GM12801 (cell line): Measurements from ENCODE around the gene TBC1D22A.

Source experiments
- TF ChIP-seq, protein P1 (sequence below): IDR thresholded peaks from one replicate; pipeline ENCODE4 v1.5.1; 2011; ENCODE audit warnings: control low read depth; ENCODE audit not compliant: insufficient read length; ENCODE audit errors: extremely low read depth

TBC1D22A gene

DNA sequence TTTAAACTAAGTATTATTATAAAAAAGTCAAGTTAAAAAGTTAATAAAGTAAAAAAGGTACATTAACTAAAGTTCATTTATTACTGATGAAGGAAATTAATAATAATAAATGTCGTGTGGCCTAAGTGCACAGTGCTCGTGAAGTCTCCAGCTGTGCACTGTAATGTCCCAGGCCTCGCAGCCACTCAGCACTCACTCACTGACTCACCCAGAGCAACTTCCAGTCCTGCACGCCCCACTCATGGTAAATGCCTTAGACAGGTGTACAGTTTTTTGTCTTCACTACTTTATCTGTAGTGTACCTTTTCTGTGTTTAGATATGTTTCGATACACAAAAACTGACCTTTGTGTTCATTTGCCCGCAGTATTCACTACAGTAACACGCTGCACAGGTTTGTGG lies 175.5 kb downstream of the TBC1D22A start:
- TF ChIP-seq, protein P1, sequence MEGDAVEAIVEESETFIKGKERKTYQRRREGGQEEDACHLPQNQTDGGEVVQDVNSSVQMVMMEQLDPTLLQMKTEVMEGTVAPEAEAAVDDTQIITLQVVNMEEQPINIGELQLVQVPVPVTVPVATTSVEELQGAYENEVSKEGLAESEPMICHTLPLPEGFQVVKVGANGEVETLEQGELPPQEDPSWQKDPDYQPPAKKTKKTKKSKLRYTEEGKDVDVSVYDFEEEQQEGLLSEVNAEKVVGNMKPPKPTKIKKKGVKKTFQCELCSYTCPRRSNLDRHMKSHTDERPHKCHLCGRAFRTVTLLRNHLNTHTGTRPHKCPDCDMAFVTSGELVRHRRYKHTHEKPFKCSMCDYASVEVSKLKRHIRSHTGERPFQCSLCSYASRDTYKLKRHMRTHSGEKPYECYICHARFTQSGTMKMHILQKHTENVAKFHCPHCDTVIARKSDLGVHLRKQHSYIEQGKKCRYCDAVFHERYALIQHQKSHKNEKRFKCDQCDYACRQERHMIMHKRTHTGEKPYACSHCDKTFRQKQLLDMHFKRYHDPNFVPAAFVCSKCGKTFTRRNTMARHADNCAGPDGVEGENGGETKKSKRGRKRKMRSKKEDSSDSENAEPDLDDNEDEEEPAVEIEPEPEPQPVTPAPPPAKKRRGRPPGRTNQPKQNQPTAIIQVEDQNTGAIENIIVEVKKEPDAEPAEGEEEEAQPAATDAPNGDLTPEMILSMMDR: no peak

DNA sequence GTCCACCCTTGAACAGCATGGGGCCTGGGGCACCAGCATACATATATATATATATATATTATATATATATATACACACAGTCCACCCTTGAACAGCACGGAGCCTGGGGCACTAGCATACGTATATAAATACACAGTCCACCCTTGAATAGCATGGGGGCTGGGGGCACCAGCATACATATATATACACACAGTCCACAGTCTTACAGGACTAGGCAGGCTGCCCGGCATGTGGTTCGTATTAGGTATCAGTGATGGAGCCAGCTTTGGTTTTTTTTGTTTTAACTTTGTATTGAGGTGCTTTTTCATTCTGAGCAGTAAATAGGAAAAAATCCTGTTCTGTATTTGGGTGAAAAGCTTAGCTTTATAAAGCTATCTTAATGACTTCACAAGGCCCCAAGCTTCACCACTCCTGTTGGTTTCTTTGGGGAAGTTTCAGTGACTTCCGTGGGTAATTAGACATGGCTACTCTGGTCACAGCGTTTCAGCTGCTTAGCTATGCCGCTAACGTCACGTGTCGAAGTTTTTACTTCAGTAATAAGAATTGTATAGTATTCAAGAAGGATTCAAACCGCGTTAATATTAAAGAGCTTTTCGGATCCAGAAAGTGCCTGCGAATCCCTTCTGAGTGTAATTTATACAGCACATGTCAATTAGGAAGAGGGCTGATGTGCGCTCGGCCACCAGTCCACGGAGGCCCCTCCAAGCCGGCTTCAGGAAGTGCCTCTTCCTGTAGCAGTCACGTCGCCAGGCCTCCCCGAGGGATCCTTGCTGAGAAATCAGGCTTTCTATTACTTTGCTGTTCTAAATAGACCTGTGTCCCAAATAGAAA lies 179.7 kb downstream of the TBC1D22A start:
- TF ChIP-seq, protein P1: no peak

DNA sequence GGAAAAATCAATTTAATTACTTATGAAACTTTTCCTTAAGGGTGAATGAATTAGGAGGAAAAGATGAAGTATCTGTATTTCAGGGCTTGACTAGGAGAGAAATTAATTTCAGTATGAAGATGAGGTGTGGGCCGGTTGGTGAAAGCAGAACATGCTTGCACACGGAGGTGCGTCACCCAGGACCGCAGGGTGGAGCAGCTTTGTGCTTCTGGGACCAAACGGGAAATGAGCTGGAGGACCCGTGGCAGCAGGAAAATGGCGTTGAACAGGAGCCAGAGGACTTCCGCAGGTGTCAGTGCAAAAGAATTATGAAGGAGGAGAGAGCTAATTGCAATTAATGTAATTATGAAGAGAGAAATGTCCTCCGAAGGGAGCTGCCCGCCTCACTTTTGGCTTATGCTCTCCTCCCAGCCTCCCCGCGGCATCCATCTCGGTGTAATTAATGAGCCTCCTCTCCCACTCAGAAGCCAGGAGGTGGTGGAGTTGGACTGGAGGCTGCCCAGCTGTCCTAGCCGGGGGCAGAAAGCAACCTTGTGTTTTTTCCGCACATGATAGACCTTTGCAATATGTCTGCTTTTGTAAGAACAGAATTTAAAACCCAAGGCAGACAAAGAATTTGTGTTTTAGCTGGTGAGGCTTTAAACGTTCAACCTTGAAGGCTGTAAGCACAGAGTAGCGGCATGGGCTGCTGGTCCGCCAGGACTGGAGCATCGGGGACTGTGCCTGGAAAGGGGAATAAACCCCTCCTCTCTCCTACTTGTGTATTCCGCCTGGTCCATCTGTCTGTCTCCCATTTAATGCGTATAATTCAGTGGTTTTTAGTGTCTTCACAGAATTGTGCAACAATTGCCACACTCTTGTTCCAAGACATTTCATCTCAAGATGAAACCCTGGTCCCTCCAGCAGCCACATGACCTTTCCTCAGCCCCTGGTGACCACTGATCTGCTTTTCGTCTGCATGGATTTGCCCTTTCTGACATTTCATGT lies 180.6 kb downstream of the TBC1D22A start:
- TF ChIP-seq, protein P1: no peak

DNA sequence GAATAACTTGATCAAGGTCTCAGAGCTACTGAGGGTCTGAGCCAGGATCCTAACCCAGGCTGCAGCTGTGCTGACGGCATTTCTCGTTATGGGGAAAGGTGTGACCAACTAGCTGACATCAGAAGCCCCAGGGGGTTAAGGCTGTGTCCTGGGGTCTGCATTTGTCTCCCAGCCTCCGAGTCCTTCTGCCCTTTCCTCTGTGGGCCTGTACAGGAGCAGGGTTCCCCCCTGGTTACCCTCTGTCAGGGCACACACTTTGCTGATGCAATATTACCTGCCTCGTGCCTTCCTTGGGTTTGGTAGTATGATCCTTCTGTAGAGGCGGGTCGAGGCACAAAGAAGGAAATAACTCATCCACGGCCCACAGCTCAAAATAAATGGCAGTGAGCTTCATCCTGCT lies 183.0 kb downstream of the TBC1D22A start:
- TF ChIP-seq, protein P1: no peak

DNA sequence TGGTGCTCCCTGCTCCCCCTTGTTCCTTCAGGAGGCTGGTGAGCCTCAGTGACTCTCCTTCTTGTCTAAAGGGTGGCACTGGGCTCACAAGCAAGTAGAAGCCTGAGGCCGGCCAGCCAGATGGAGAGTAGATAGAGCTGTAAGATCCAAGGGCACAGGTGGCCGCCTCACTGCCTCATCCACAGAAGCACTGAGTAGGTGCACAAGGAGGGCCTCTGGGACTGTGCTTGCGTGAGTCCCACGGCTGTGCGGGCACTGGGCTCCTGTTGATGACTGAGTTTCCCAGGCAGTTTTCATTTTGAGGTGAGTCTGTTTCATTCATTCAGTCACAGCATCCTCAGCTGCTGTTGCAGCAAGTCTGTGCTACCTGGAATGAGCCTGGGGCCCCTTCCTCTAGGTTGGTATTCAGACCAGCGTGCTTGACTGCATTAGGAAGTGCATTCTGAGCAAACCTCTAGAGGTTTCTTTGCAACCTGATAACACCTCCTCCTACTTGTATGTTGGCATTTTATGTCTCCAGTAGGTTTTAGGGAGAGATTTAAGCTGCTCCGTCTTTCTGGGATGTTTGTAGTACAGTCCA lies 184.0 kb downstream of the TBC1D22A start:
- TF ChIP-seq, protein P1: no peak

DNA sequence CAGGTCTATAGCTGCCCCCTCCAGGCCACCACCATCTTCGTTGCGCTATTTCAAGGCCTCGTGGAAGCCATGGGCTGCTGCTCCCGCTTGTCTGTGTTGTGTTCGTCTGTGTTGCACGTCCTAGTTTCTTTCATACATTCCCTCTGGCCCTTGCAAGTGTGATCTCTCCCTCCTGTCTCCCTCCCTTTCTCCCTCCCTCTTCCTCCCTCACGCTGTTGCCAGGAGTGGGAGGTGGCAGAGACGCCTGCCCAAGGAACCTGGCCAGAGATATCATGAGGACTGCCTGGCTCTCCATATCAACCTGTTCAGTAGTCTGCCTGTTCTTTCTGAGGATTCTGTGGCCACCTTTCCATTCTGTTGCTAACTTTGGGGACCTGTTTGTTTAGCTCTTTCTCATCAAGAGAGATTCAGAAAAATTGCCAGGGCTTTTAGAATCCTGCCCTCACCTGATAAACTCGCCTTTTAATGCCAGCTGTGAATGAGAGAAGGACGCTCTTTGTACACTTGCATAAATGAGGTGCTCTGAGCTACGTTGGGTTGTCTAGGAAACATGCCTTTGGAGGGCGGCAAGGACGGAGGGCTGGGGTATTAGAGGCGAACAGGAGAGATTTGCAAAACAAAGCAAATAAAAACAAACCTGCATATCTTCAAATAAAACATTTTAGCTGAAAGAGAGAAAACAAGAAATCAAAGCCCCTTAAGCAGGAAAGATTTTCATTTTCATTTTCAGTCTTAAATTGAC lies 185.2 kb downstream of the TBC1D22A start:
- TF ChIP-seq, protein P1: no peak
